SH-SY5Y (cell line): ENCODE data around the gene ZFP57.

Experiments used
- GATA2 ChIP-seq: IDR thresholded peaks from 2 replicates; pipeline ENCODE4 v1.6.1; 2011; ENCODE audit warnings: mild to moderate bottlenecking, low read depth, low read length
- GATA3 ChIP-seq: IDR thresholded peaks from 2 replicates; pipeline ENCODE4 v1.6.1; 2011; ENCODE audit warnings: low read depth, mild to moderate bottlenecking, low read length, moderate library complexity

- no peak for TF ChIP-seq GATA3
- TF ChIP-seq GATA2, result no peak
Measured at GRCh38 chr6:29631209-29631810, 49.6 kb downstream of the ZFP57 start.
